ENCODE data around the gene CNTN1.

DNA sequence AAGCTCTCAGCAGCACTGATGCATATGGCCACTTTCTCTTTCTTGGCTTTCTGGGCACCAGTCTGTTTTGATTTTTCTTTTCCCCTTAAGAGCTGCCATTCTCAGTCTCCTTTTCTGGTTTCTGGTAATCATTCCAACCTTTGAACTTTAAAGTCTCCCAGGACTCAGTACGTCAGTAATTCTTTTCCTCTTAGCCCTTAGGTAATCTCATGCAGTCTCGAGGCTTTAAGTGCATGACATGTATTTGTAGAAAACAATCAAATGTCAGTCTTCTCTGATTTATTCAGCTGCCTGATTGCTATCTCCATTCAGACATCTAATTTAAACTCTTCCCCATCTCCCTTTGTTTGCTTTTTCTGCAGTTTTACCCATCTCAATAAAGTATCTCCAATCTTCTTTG, 356.8 kb downstream of the CNTN1 start:
- TF ChIP-seq POLR2A (IDR thresholded peaks at IDR 0.05; ENCODE audit: low read depth, low read length) (no peak), FOS (IDR thresholded peaks at IDR 0.05; ENCODE audit: low read depth, low read length) (no peak), SMC3 (IDR thresholded peaks at IDR 0.05; ENCODE audit: low read depth, low read length) (no peak), BHLHE40 (IDR thresholded peaks at IDR 0.05; ENCODE audit: low read depth, low read length) (no peak), RFX5 (IDR thresholded peaks at IDR 0.05; ENCODE audit: low read depth, low read length) (no peak), NFE2L2 (IDR thresholded peaks at IDR 0.05; ENCODE audit: low read depth, low read length) (no peak), CEBPB (IDR thresholded peaks at IDR 0.05; ENCODE audit: low read depth, low read length) (no peak), RAD21 (IDR thresholded peaks at IDR 0.05; ENCODE audit: low read length) (no peak), MXI1 (IDR thresholded peaks at IDR 0.05; ENCODE audit: borderline replicate concordance, low read depth, low read length) (no peak), MAZ (IDR thresholded peaks at IDR 0.05; ENCODE audit: borderline replicate concordance, low read depth, low read length) (no peak)
- TF ChIP-seq, protein P1, sequence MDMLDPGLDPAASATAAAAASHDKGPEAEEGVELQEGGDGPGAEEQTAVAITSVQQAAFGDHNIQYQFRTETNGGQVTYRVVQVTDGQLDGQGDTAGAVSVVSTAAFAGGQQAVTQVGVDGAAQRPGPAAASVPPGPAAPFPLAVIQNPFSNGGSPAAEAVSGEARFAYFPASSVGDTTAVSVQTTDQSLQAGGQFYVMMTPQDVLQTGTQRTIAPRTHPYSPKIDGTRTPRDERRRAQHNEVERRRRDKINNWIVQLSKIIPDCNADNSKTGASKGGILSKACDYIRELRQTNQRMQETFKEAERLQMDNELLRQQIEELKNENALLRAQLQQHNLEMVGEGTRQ (IDR thresholded peaks at IDR 0.05; ENCODE audit: low read depth, low read length) = no peak
- TF ChIP-seq, protein P2, sequence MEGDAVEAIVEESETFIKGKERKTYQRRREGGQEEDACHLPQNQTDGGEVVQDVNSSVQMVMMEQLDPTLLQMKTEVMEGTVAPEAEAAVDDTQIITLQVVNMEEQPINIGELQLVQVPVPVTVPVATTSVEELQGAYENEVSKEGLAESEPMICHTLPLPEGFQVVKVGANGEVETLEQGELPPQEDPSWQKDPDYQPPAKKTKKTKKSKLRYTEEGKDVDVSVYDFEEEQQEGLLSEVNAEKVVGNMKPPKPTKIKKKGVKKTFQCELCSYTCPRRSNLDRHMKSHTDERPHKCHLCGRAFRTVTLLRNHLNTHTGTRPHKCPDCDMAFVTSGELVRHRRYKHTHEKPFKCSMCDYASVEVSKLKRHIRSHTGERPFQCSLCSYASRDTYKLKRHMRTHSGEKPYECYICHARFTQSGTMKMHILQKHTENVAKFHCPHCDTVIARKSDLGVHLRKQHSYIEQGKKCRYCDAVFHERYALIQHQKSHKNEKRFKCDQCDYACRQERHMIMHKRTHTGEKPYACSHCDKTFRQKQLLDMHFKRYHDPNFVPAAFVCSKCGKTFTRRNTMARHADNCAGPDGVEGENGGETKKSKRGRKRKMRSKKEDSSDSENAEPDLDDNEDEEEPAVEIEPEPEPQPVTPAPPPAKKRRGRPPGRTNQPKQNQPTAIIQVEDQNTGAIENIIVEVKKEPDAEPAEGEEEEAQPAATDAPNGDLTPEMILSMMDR (conservative IDR thresholded peaks at IDR 0.05; ENCODE audit: low read depth, low read length) = no peak
- TF ChIP-seq, protein P3, sequence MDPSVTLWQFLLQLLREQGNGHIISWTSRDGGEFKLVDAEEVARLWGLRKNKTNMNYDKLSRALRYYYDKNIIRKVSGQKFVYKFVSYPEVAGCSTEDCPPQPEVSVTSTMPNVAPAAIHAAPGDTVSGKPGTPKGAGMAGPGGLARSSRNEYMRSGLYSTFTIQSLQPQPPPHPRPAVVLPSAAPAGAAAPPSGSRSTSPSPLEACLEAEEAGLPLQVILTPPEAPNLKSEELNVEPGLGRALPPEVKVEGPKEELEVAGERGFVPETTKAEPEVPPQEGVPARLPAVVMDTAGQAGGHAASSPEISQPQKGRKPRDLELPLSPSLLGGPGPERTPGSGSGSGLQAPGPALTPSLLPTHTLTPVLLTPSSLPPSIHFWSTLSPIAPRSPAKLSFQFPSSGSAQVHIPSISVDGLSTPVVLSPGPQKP (IDR thresholded peaks at IDR 0.05; ENCODE audit: borderline replicate concordance, low read depth, low read length) = no peak

Measured in IMR-90 (cell line).